ENCODE data around the gene INPP4B. TPM values are rescaled to one million over a fixed set of nuclear protein-coding genes. Genes with fewer than 3 reads are reported as not detected.
"Not testable (repeated sequence)": the region's sequence is repeated elsewhere in the genome, so short reads cannot be mapped to it uniquely, and the experiment has no call there.

INPP4B gene
- total RNA-seq, 1 donor from 2014 or later, result 16.8 TPM

DNA sequence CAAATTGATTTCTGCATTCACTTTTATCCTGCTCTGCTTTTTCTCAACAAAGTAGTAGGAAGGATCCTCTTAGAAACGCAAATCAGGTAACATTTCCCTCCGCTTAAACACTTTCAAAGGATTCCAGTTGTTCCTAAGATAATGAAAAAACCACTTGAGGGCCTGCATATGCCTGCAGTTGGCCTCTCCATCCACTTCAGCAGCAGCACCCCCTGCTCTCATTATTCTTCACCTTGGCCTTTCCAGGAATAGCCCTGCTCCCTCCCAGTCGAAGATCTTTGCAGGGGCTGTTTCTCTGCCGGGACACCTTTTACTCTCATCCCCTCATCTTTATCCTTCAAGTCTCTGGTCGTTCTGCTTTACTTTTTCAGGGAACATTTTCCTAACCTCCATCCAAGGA, 314.0 kb downstream of the INPP4B start:
- peaks cover 5% of the 10 kb centered on the region for H3K4me1 Mint-ChIP-seq (ENCODE audit: low read depth)
- H3K27me3 Mint-ChIP-seq (ENCODE audit: insufficient read depth), result no peaks in the 10 kb centered on the region
- intact Hi-C loops (cut with micrococcal nuclease), result no loop called here
- DNase-seq (ENCODE audit: low spot score), result no peak
- H3K27ac Mint-ChIP-seq, result no peak overlapping the region
- no peaks in the 10 kb centered on the region for H3K9me3 Mint-ChIP-seq
- no peak overlapping the region for H3K4me3 Mint-ChIP-seq
- no peaks in the 10 kb centered on the region for H3K36me3 Mint-ChIP-seq (ENCODE audit: low read depth)

DNA sequence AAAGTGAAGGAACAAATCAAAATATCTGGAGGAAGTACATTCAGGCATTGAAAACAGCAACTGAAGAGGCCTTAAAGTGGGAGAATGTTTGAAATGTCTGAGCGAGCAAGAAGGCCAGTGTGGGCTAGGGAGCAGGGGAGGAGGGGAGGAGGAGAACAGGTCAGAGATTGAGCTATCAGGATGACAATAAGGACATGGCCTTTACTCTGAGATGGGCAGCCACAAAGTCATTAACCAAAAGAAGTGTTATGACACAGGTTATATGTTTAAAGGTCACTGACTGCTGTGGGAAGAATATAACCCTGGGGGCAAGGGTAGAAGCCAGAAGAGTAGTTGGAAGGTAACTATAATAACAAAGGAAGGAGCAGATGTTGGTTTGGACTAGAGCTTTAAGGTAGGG, 315.4 kb downstream of the INPP4B start:
- no peak overlapping the region for H3K4me3 Mint-ChIP-seq
- H3K9me3 Mint-ChIP-seq, result no peaks in the 10 kb centered on the region
- H3K27me3 Mint-ChIP-seq (ENCODE audit: insufficient read depth), result no peaks in the 10 kb centered on the region
- intact Hi-C loops (cut with micrococcal nuclease), result no loop called here
- no peaks in the 10 kb centered on the region for H3K36me3 Mint-ChIP-seq (ENCODE audit: low read depth)
- no peak for DNase-seq (ENCODE audit: low spot score)
- peaks cover 5% of the 10 kb centered on the region for H3K4me1 Mint-ChIP-seq (ENCODE audit: low read depth)
- H3K27ac Mint-ChIP-seq, result no peak overlapping the region

DNA sequence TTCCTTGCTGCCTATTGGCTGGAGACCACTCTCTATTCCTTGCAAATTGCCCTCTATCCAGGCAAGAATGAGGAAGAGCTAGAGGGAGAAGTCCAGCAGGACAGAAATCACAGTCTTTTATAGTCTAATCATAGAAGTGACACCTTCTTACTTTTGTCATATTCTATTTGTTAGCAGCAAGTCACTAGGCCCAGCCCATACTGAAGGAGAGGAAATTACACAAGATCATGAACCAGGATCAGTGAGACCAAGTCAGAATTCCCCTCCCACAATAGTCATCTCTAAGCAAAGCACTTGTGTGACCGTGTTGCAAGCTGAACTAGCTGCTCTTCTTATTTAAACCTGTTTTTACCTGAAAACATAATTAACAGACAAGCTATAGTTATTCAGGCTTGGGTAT, 317.7 kb downstream of the INPP4B start:
- Mint-ChIP-seq H3K4me3 (no peak overlapping the region), H3K27ac (no peak overlapping the region), H3K9me3 (no peaks in the 10 kb centered on the region), H3K27me3 (ENCODE audit: insufficient read depth) (no peaks in the 10 kb centered on the region), H3K36me3 (ENCODE audit: low read depth) (no peaks in the 10 kb centered on the region), H3K4me1 (ENCODE audit: low read depth) (no peaks in the 10 kb centered on the region)
- no peak for DNase-seq (ENCODE audit: low spot score)
- intact Hi-C loops (cut with micrococcal nuclease), result no loop called here

DNA sequence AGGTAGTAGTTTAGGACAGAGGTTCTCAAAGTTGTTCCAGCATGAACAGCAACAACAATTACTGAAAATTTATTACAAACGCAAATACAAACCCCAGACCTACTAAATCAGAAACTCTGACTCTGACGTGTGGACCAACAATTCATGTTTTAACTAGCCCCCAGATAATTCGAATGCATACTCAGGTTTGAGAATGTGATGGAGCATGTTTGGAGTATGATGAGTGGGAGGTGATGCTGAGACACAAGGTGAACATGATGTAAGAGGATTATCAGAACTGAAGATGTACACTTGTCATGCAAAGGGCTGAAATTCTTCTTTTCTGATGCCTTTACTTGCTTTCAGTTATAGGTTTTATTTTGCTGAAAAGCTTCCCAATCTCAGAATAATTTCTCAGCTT, 323.0 kb downstream of the INPP4B start:
- no peak overlapping the region for H3K27ac Mint-ChIP-seq
- no peaks in the 10 kb centered on the region for H3K9me3 Mint-ChIP-seq
- H3K4me3 Mint-ChIP-seq, result no peak overlapping the region
- no peaks in the 10 kb centered on the region for H3K36me3 Mint-ChIP-seq (ENCODE audit: low read depth)
- H3K4me1 Mint-ChIP-seq (ENCODE audit: low read depth), result no peaks in the 10 kb centered on the region
- no peaks in the 10 kb centered on the region for H3K27me3 Mint-ChIP-seq (ENCODE audit: insufficient read depth)
- intact Hi-C loops (cut with micrococcal nuclease), result no loop called here
- no peak for DNase-seq (ENCODE audit: low spot score)

DNA sequence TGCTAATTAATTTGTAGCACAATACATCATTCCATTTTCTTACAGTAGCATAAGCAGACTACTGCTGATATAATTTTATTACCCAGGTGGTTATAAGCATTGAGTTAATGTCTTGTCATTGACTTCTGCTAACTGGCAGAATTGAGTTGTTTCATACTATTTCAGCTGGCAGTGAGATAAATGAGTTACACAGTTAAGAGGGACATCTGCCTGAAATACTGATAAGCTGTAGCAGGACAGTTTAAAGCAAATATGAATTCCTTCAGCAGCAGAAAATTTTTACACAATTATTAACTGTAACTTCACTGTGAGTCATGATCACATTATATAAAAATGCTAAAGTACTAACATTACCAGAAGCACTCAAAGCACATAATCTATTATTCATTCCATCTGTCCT, 326.8 kb downstream of the INPP4B start:
- Mint-ChIP-seq H3K36me3 (ENCODE audit: low read depth) (no peaks in the 10 kb centered on the region), H3K27me3 (ENCODE audit: insufficient read depth) (no peaks in the 10 kb centered on the region), H3K27ac (no peak overlapping the region), H3K4me1 (ENCODE audit: low read depth) (no peaks in the 10 kb centered on the region), H3K4me3 (no peak overlapping the region), H3K9me3 (no peaks in the 10 kb centered on the region)
- intact Hi-C loops (cut with micrococcal nuclease), result no loop called here
- DNase-seq (ENCODE audit: low spot score), result no peak

DNA sequence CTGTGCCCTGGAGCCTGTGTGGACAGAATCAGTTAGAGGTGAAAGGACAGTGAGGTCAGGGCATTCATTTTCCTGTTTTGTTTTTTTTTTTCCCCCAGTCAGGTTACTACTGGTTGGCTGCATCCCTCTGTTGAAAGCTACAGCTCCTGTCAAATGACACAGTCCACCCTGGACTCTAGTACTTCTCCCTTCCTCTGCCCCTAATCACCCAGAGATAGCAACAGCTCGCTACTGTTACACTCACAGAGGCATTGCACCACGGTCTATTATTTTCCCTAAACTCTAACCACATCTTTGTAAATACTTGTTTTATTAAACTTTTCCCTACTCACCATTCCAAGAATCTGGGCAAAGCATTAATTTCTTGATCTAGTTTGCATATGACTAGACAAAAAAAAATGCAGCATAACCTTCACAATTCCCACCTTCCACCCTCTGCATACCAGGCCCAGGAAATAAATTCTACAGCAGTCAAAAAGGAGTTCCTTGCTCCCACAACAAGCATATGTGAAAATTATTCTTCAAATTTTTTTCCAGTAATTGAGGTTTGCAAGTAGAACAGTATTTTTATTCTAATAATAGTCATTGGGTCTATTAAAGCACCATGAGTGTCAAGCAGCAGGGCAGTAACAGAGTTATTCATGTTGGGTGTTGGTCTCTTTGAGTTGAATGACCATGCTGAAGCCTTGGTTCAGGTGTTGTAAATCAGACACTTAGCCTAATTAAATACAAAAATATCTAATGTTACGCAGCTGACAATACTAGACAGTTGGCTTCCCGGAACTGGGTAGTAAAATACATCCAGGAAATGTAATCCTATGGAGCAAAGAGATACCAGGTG, 329.2 kb downstream of the INPP4B start:
- H3K27ac Mint-ChIP-seq, result no peak overlapping the region

DNA sequence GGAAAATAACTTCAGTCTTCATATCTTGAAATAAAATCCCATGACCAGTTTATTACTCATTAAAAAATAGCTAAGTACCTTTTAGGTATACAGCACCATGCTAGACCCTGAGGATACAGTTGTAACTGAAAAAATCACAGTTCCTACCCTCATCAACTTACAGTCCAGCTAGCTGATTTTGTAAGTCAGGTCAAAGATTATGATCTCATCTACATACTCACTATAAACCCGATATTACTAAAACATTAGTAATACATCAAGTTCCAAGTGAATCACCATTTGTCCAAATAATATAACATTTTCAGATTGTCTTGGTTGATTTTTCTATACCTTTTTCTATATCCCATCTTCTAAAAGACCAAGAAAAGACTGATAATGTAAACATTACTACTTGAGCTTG, 333.9 kb downstream of the INPP4B start:
- no peak for DNase-seq (ENCODE audit: low spot score)
- Mint-ChIP-seq H3K9me3 (peaks cover 4% of the 10 kb centered on the region), H3K4me3 (no peak overlapping the region), H3K27me3 (ENCODE audit: insufficient read depth) (no peaks in the 10 kb centered on the region), H3K4me1 (ENCODE audit: low read depth) (no peaks in the 10 kb centered on the region), H3K27ac (no peak overlapping the region), H3K36me3 (ENCODE audit: low read depth) (no peaks in the 10 kb centered on the region)
- intact Hi-C loops (cut with micrococcal nuclease), result no loop called here

More for the DNA sequence above, 329.2 kb downstream of the INPP4B start:
- no peaks in the 10 kb centered on the region for H3K27me3 Mint-ChIP-seq (ENCODE audit: insufficient read depth)
- no peak overlapping the region for H3K4me3 Mint-ChIP-seq
- no peaks in the 10 kb centered on the region for H3K4me1 Mint-ChIP-seq (ENCODE audit: low read depth)
- H3K36me3 Mint-ChIP-seq (ENCODE audit: low read depth), result no peaks in the 10 kb centered on the region
- H3K9me3 Mint-ChIP-seq, result no peaks in the 10 kb centered on the region
- no peak for DNase-seq (ENCODE audit: low spot score)
- intact Hi-C loops (cut with micrococcal nuclease), result no loop called here

DNA sequence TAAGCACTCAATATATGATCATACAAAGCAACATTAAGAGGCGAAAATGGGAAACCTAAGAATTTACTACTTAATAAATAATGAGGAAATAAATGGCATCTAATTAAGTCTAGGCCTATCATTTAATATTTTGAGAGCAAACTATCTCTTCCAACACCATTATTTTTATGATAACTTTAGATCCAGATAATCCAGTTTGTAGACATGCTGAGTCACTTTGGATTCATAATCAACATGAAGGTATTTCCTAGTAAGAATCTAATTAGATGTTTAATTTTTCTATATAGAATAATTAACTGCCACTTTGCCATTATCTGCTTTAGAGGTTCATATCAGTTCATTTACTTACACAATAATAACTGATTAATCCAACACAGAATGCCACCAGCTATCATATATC, 336.2 kb downstream of the INPP4B start:
- intact Hi-C loops (cut with micrococcal nuclease), result no loop called here
- H3K9me3 Mint-ChIP-seq, result peaks cover 4% of the 10 kb centered on the region
- no peak overlapping the region for H3K4me3 Mint-ChIP-seq
- H3K4me1 Mint-ChIP-seq (ENCODE audit: low read depth), result no peaks in the 10 kb centered on the region
- no peaks in the 10 kb centered on the region for H3K36me3 Mint-ChIP-seq (ENCODE audit: low read depth)
- no peaks in the 10 kb centered on the region for H3K27me3 Mint-ChIP-seq (ENCODE audit: insufficient read depth)
- H3K27ac Mint-ChIP-seq, result no peak overlapping the region
- no peak for DNase-seq (ENCODE audit: low spot score)

DNA sequence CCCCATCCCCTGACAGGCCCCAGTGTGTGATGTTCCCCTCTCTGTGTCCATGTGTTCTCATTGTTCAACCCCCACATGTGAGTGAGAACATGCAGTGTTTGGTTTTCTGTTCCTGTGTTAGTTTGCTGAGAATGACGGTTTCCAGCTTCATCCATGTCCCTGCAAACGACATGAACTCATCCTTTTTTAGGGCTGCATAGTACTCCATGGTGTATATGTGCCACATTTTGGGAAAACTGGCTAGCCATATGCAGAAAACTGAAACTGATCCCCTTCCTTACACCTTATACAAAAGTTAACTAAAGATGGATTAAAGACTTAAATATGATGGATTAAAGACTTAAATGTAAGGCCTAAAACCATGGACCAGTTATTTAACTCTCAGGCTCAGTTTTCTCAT, 336.7 kb downstream of the INPP4B start:
- DNase-seq (ENCODE audit: low spot score); H3K36me3 Mint-ChIP-seq (ENCODE audit: low read depth); intact Hi-C loops (cut with micrococcal nuclease); H3K9me3 Mint-ChIP-seq; H3K4me3 Mint-ChIP-seq; H3K27ac Mint-ChIP-seq; H3K4me1 Mint-ChIP-seq (ENCODE audit: low read depth); H3K27me3 Mint-ChIP-seq (ENCODE audit: insufficient read depth): not testable (repeated sequence)

DNA sequence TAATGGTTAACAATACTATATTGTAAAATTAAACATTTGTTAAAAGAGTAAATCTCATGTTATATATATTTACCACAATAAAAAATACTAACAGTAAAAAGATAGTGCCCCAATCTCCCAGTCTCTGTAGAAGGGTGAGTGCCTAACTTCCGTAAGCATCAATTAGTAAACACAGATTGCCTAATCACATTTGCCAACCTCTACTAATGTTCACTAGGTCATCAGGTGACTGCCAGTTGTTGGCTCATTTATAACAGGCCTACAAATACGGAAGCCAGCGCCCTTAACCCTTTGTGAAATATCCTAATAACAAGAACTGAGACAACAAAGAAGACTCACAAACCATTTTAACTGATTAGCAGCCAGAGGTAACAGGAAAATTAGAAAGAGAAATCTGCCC, 345.1 kb downstream of the INPP4B start:
- H3K4me1 Mint-ChIP-seq (ENCODE audit: low read depth), result no peaks in the 10 kb centered on the region
- H3K9me3 Mint-ChIP-seq, result no peaks in the 10 kb centered on the region
- no peaks in the 10 kb centered on the region for H3K27me3 Mint-ChIP-seq (ENCODE audit: insufficient read depth)
- H3K27ac Mint-ChIP-seq, result no peak overlapping the region
- intact Hi-C loops (cut with micrococcal nuclease), result no loop called here
- no peak overlapping the region for H3K4me3 Mint-ChIP-seq
- no peaks in the 10 kb centered on the region for H3K36me3 Mint-ChIP-seq (ENCODE audit: low read depth)
- no peak for DNase-seq (ENCODE audit: low spot score)

DNA sequence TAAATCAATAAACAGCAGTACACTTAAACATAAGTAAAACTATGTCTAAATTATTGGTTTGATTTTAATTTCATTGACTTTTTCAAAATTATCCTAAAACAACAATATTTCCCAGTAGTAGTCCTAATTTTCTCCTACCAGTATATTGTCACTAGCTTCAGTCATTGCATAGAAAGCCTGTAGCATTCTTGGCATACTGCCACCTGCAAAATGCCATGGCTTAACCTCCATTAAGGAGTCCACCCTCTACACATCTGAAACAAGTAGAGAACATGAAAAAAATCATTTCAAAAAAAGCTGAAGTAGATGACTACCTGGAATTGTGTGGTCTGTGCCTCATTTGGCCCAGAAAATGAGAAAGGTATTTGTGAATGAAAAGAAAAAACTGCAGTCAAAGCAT, 348.5 kb downstream of the INPP4B start:
- Mint-ChIP-seq H3K27ac (no peak overlapping the region), H3K4me1 (ENCODE audit: low read depth) (no peaks in the 10 kb centered on the region), H3K9me3 (no peaks in the 10 kb centered on the region), H3K36me3 (ENCODE audit: low read depth) (no peaks in the 10 kb centered on the region), H3K27me3 (ENCODE audit: insufficient read depth) (no peaks in the 10 kb centered on the region), H3K4me3 (no peak overlapping the region)
- intact Hi-C loops (cut with micrococcal nuclease), result no loop called here
- DNase-seq (ENCODE audit: low spot score), result no peak

DNA sequence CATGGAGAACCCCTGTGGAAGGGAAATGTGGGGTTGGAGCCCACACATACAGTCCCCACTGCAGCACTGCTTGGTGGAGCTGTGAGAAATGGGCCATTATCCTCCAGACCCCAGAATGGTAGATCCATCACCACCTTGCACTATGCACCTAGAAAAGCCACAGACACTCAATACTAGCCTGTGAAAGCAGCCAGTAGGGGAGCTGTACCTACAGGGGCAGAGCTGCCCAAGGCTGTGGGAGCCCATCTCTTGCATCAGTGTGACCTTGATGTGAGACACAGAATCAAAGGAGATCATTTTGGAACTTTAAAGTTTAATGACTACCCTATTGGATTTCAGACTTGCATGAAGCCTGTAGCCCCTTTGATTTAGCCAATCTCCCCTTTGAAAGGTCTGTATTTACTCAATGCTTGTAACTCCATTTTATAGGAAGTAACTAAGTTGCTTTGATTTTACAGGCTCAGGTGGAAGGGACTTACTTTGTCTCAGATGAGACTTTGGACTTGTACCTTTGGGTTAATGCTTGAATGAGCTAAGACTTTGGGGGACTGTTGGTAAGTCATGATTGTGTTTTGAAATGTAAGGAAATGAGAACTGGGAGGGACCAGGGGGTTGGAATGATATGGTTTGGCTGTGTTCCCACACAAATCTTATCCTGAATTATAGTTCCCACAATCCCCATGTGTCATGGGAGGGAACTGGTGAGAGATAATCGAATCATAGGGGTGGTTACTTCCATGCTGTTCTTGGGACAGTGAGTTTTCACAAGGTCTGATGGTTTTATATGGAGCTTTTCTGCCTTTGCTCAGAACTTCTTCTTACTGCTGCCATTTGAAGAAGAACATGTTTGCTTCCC, 352.6 kb downstream of the INPP4B start:
- no peaks in the 10 kb centered on the region for H3K36me3 Mint-ChIP-seq (ENCODE audit: low read depth)
- no peaks in the 10 kb centered on the region for H3K4me1 Mint-ChIP-seq (ENCODE audit: low read depth)
- no peak overlapping the region for H3K27ac Mint-ChIP-seq
- H3K27me3 Mint-ChIP-seq (ENCODE audit: insufficient read depth), result no peaks in the 10 kb centered on the region
- no peak overlapping the region for H3K4me3 Mint-ChIP-seq
- intact Hi-C loops (cut with micrococcal nuclease), result no loop called here
- DNase-seq (ENCODE audit: low spot score), result no peak
- peaks cover 8% of the 10 kb centered on the region for H3K9me3 Mint-ChIP-seq

DNA sequence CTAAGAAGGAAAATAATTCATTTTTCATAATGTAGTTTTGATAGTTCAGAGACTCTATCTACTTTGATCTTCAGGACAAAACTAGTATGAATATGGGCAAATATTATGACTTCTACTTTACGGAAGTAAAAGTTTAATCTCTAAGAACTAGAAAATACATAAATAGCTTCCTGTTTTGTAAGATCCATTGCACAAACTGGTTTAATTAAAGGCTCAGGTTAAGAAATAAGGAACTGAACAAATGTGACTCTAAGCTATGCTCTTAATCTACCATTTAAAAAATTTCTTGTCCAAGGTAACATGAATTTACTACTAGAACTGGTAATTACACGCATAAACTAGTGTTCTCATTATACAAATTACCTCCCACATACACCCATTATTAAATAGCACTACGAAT, 360.6 kb downstream of the INPP4B start:
- intact Hi-C loops (cut with micrococcal nuclease), result no loop called here
- DNase-seq (ENCODE audit: low spot score), result no peak
- peaks cover 4% of the 10 kb centered on the region for H3K9me3 Mint-ChIP-seq
- H3K27ac Mint-ChIP-seq, result no peak overlapping the region
- H3K27me3 Mint-ChIP-seq (ENCODE audit: insufficient read depth), result no peaks in the 10 kb centered on the region
- no peaks in the 10 kb centered on the region for H3K4me1 Mint-ChIP-seq (ENCODE audit: low read depth)
- H3K36me3 Mint-ChIP-seq (ENCODE audit: low read depth), result no peaks in the 10 kb centered on the region
- no peak overlapping the region for H3K4me3 Mint-ChIP-seq
